ENCODE data around the gene STRA8. TPM values are rescaled to one million over a fixed set of nuclear protein-coding genes. Genes with fewer than 3 reads are reported as not detected.

STRA8 gene
- total RNA-seq, 4 donors from 2014 or later, result not detected

DNA sequence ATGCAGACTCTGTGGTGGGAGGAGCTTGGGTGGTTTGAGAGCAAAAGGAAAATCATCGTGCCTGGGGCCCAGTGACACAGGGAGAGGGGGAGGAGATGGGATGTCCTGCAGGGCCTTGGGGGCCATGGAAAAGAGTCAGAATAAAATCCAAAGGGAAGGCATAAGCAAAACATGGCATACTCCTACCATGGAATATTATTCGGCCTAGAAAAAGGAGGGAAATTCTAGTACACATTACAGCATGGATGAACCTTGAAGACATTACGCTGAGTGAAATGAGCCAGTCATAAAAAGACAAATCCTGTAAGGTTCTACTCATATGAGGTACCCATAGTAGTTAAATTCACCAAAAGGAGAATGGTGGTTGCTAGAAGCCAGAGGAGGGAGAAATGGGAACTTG is 38.7 kb downstream of the STRA8 start:
- no peak for ATAC-seq (ENCODE audit: low FRiP score)
- no peak for DNase-seq (ENCODE audit: low spot score)
- TF ChIP-seq, protein P1, sequence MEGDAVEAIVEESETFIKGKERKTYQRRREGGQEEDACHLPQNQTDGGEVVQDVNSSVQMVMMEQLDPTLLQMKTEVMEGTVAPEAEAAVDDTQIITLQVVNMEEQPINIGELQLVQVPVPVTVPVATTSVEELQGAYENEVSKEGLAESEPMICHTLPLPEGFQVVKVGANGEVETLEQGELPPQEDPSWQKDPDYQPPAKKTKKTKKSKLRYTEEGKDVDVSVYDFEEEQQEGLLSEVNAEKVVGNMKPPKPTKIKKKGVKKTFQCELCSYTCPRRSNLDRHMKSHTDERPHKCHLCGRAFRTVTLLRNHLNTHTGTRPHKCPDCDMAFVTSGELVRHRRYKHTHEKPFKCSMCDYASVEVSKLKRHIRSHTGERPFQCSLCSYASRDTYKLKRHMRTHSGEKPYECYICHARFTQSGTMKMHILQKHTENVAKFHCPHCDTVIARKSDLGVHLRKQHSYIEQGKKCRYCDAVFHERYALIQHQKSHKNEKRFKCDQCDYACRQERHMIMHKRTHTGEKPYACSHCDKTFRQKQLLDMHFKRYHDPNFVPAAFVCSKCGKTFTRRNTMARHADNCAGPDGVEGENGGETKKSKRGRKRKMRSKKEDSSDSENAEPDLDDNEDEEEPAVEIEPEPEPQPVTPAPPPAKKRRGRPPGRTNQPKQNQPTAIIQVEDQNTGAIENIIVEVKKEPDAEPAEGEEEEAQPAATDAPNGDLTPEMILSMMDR (IDR thresholded peaks at IDR 0.05), result no peak

DNA sequence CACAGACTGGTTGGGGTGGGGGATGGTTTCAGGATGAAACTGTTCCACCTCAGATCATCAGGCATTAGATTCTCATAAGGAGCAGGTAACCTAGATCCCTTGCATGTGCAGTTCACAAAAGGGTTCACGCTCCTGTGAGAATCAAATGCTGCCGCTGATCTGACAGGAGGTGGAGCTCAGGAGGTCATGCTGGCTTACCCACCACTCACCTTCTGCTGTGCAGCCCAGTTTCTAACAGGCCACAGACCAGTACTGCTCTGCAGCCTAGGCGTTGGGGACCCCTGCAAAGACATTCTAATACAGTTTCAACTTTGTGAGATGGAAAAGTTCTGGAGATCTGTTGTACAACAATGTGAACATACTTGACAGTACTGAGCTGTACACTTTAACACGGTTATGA is 39.9 kb downstream of the STRA8 start:
- TF ChIP-seq, protein P1 (IDR thresholded peaks at IDR 0.05), result no peak
- ATAC-seq (ENCODE audit: low FRiP score) (no peak), DNase-seq (ENCODE audit: low spot score) (no peak)

DNA sequence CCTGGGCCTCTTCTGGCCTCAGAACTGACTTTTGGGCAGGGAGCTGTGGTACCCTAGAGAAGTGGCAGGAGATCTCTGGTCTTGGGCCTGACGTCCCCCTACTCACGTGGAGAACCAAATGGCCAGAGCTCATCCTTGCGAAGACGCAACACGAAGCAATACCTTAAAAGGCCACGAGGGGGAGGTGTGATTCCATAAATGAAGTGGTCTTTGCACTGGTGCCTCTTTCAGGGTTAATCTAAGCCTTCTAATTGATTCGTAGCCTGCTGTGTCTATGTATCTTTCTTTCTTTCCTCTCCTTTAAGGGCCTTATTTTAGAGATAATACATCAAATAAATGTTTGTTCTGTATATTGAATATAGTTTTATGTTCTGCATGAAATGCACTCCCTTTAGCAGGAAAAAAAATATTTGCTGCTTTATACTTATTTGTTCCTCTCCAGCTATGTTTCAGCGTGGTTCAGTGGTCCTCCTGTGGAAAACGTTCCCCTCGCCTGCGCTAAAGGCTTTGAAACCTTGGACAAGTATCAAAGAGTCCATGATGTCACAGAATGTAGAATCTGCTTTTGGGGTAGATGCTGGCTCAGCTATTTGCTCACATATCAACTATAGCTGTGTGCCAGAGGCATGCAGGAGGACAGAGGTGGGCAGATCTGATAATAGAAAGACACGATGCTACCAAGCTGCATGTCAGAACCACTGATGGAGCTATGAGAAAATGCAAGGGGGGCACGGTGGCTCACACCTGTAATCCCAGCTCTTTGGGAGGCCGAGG is 41.0 kb downstream of the STRA8 start:
- no peak for ATAC-seq (ENCODE audit: low FRiP score)
- peak; percentile 82 for DNase-seq (ENCODE audit: low spot score)
- TF ChIP-seq, protein P1 (IDR thresholded peaks at IDR 0.05), result peak in 1 of 3 donors; percentile 73

DNA sequence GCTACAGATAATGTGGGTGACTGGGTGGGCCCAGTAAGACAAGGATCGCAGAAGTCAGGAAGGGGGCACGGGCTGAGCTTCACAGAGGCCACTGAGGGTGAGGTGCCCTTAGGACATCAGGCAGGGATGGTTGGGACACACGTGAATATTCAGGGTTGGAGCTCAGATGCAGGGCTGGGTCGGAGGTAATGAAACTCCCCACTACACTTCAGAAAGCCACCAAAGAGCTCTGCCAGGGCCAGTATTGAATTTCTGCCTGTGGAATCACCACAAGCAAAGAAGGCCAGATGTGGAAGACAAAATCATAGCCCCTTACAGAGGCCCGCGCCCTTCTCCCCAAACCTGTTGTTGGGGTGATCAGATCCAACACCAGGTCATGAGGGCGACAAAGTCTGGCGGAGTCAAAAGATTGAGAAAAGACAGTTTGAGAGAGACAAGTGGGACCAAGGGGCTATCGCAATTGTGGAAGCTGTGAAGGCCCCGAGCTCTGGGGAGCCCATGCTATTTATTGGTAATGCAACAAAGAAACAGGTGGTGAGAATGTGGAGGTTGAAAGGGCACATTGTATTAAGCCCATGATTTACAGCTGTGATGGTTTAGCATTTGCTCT is 42.4 kb downstream of the STRA8 start:
- DNase-seq (ENCODE audit: low spot score) (no peak), ATAC-seq (ENCODE audit: low FRiP score) (no peak)
- TF ChIP-seq, protein P1 (IDR thresholded peaks at IDR 0.05), result no peak

DNA sequence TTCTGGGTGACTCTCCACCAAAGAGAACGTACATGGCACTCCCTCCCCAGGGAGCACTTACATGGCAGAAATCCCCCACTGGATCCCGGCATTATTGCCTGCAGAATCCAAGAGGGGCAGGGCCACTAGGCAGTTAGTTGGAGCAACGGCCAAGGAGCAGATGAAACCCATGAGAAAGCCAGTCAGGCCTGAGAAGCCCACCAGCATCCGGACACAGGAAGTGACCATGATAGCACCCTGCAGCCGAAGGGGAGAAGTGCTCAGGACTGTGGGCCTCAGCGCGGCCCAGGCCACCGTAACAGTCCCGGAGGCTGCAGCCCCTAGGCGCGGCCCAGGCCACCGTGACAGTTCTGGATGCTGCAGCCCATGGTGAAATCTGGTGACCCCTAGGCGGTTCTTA is 43.5 kb downstream of the STRA8 start:
- DNase-seq (ENCODE audit: low spot score) (no peak), ATAC-seq (ENCODE audit: low FRiP score) (no peak)
- TF ChIP-seq, protein P1 (IDR thresholded peaks at IDR 0.05), result no peak

DNA sequence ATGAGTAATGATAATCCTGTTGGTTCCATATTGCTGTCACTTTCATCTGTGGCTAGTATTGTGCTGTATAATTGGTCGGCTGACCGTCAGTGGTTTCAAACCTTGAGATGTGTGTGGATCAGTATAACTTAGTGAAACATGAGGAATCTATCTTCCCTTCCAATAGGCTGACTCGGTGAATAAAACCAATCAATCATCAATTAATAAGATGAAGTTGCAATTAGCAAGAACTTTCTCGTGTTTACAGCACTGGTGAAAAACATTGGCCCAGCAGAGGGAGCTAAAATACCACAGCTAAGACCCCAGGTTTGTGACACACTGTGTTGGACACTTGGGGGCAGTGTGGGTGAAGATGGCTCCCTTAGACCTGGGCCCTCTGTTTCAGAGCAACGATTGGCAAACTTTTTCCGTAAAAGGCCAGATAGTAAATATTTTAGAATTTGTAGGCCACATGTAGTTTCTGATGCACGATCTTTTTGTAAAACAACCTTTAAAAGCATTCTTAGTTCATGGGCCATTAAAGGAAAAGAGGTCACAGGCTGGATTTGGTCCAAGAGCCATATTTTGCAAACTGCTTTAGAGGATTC is 47.8 kb downstream of the STRA8 start:
- DNase-seq (ENCODE audit: low spot score) (peak; percentile 67), ATAC-seq (ENCODE audit: low FRiP score) (peak; percentile 95)
- TF ChIP-seq, protein P1 (IDR thresholded peaks at IDR 0.05), result peak in 2 of 3 donors; percentile 86 to 91
